HCT116 (cell line): Measurements from ENCODE around the gene GPR108. TPM values are rescaled to one million over a fixed set of nuclear protein-coding genes. Genes with fewer than 3 reads are reported as not detected.
"Not testable (repeated sequence)": the region's sequence is repeated elsewhere in the genome, so short reads cannot be mapped to it uniquely, and the experiment has no call there.

Experiments
- ATAC-seq: fragments of 200-7000 bp; cut with Tn5 transposase; 2 replicates; pipeline ENCODE4 v1.9.1; 2020; ENCODE audit warnings: mild to moderate bottlenecking, moderate library complexity
- BruUV-seq: library from RNA; stranded (reverse); fragments of 400-500 nt; replicated peaks from 2 replicates; lab custom pipeline; 2021; lab: Mats Ljungman, UMichigan
- CTCF ChIA-PET: fragments of 300-600 bp; sonication (Branson Sonifier 250); formaldehyde crosslinking; loops from one replicate; lab custom pipeline; 2021; ENCODE audit warnings: antibody characterized with exemption; lab: Charles Lee
- POLR2A ChIA-PET: fragments of 300-600, 350-600 bp; sonication (Branson Sonifier 250); formaldehyde crosslinking; loops from one replicate; lab custom pipeline; 2021; ENCODE audit warnings: antibody characterized with exemption; lab: Charles Lee
- RAD21 ChIA-PET, 2 experiments: fragments of 300-600 bp; sonication (Branson Sonifier 250); formaldehyde crosslinking; loops; one replicate each; lab custom pipeline; 2023; ENCODE audit warnings: low total read pairs in 2 of 2; ENCODE audit not compliant: uncharacterized antibody in 2 of 2, unreplicated experiment in 2 of 2, low non-redundant PET in 1 of 2; lab: Charles Lee
- DNase-seq: peaks from one replicate; pipeline ENCODE4 v3.0.0-alpha.2; 2010; ENCODE audit warnings: low read depth, low spot score
- H2AFZ ChIP-seq: fragments of 200-600 bp; shearing (Covaris generic), sonication (generic); 2 replicates; pipeline ENCODE4 v1.6.1; 2017; ENCODE audit warnings: low read depth, mixed run types, mixed read lengths, antibody characterized with exemption, low read length; ENCODE audit not compliant: poor library complexity, severe bottlenecking
- H3K27ac ChIP-seq: 2 replicates; pipeline ENCODE4 v1.5.1; 2012; ENCODE audit warnings: low read depth, low read length
- H3K27me3 ChIP-seq: fragments of 200-600 bp; sonication (generic); 2 replicates; pipeline ENCODE4 v1.6.1; 2016; ENCODE audit warnings: mixed run types, low read length, mixed read lengths; ENCODE audit not compliant: insufficient read depth
- H3K36me3 ChIP-seq, 2 experiments: fragments of 200-500 bp in 1 of 2; fragments of 200-600 bp in 1 of 2; sonication (Bioruptor generic) in 1 of 2; sonication (generic) in 1 of 2; 2 replicates each; pipeline versions ENCODE4 v1.5.1 to v1.6.1; 2014 to 2016; ENCODE audit warnings: low read length in 2 of 2, inconsistent platforms in 1 of 2, mixed read lengths in 1 of 2, mixed run types in 1 of 2; ENCODE audit not compliant: insufficient read depth in 2 of 2, control insufficient read depth in 1 of 2
- H3K4me1 ChIP-seq, 2 experiments: fragments of 200-600 bp in 1 of 2; sonication (generic) in 1 of 2; 2 replicates each; pipeline versions ENCODE4 v1.5.1 to v1.6.1; 2012 to 2017; ENCODE audit warnings: low read length in 2 of 2, inconsistent platforms in 1 of 2, mild to moderate bottlenecking in 1 of 2, mixed read lengths in 1 of 2, mixed run types in 1 of 2, moderate library complexity in 1 of 2; ENCODE audit not compliant: insufficient read depth in 2 of 2, control insufficient read depth in 1 of 2
- H3K4me2 ChIP-seq: fragments of 200-600 bp; sonication (generic); 2 replicates; pipeline ENCODE4 v1.6.1; 2017; ENCODE audit warnings: mixed run types, low read length, mixed read lengths
- H3K4me3 ChIP-seq, 2 experiments: fragments of 200-600 bp in 1 of 2; sonication (generic) in 1 of 2; replicated peaks in 1 of 2; 2 replicates each; pipeline ENCODE4 v1.5.1; 2011 to 2016; ENCODE audit warnings: low read length in 2 of 2, control low read depth in 1 of 2, low read depth in 1 of 2, mild to moderate bottlenecking in 1 of 2, mixed read lengths in 1 of 2, mixed run types in 1 of 2
- H3K79me2 ChIP-seq: fragments of 200-600 bp; sonication (generic); 2 replicates; pipeline ENCODE4 v1.6.1; 2017; ENCODE audit warnings: mild to moderate bottlenecking, mixed run types, low read length, moderate library complexity, mixed read lengths; ENCODE audit not compliant: insufficient read depth
- H3K9ac ChIP-seq: fragments of 200-600 bp; sonication (generic); 2 replicates; pipeline ENCODE4 v1.6.1; 2016; ENCODE audit warnings: low read length, mixed read lengths
- H3K9me2 ChIP-seq: fragments of 200-600 bp; sonication (generic), shearing (Covaris generic); 2 replicates; pipeline ENCODE4 v1.6.1; 2017; ENCODE audit warnings: mixed run types, mild to moderate bottlenecking, moderate library complexity; ENCODE audit not compliant: insufficient read depth
- H3K9me3 ChIP-seq, 2 experiments: fragments of 200-500 bp in 1 of 2; fragments of 200-600 bp in 1 of 2; sonication (Bioruptor generic) in 1 of 2; sonication (generic) in 1 of 2; 2 replicates each; pipeline ENCODE4 v1.6.1; 2014 to 2017; ENCODE audit warnings: low read length in 2 of 2, mixed read lengths in 2 of 2, inconsistent platforms in 1 of 2, low read depth in 1 of 2, mild to moderate bottlenecking in 1 of 2, mixed run types in 1 of 2, moderate library complexity in 1 of 2; ENCODE audit not compliant: control insufficient read depth in 1 of 2, insufficient read depth in 1 of 2
- H4K20me1 ChIP-seq: fragments of 200-600 bp; sonication (generic), shearing (Covaris generic); 2 replicates; pipeline ENCODE4 v1.6.1; 2017; ENCODE audit warnings: mixed run types, mild to moderate bottlenecking, moderate library complexity; ENCODE audit not compliant: insufficient read depth
- CBX3 ChIP-seq: IDR thresholded peaks from 2 replicates; pipeline ENCODE4 v1.6.1; 2012; ENCODE audit warnings: low read depth
- CEBPB ChIP-seq: IDR thresholded peaks from 2 replicates; pipeline ENCODE4 v1.6.1; 2012; ENCODE audit warnings: low read depth
- CTCF ChIP-seq, 3 experiments: fragments of 200-600 bp in 1 of 3; sonication (generic) in 1 of 3; IDR thresholded peaks in 2 of 3; conservative IDR thresholded peaks in 1 of 3; 2 replicates each; pipeline ENCODE4 v1.5.1; 2012 to 2017; ENCODE audit warnings: low read depth in 2 of 3, low read length in 2 of 3, antibody characterized with exemption in 1 of 3, borderline replicate concordance in 1 of 3, control low read depth in 1 of 3, mild to moderate bottlenecking in 1 of 3, mixed read lengths in 1 of 3, mixed run types in 1 of 3, moderate library complexity in 1 of 3; ENCODE audit not compliant: insufficient read depth in 1 of 3
- EZH2phosphoT487 ChIP-seq: fragments of 200-600 bp; IDR thresholded peaks from 2 replicates; pipeline ENCODE4 v1.6.1; 2018; ENCODE audit warnings: antibody characterized with exemption, borderline replicate concordance
- FOSL1 ChIP-seq: IDR thresholded peaks from 2 replicates; pipeline ENCODE4 v1.6.1; 2012; ENCODE audit warnings: low read depth
- MAX ChIP-seq: IDR thresholded peaks from 2 replicates; pipeline ENCODE4 v1.6.1; 2012
- POLR2AphosphoS5 ChIP-seq: IDR thresholded peaks from 2 replicates; pipeline ENCODE4 v1.6.1; 2011; ENCODE audit warnings: mild to moderate bottlenecking, low read depth, low read length, moderate library complexity
- RAD21 ChIP-seq: IDR thresholded peaks from 2 replicates; pipeline ENCODE4 v1.6.1; 2012; ENCODE audit warnings: low read depth, mild to moderate bottlenecking
- TCF7L2 ChIP-seq: IDR thresholded peaks from 2 replicates; pipeline ENCODE4 v1.7.0; 2011; ENCODE audit warnings: borderline replicate concordance, inconsistent platforms; ENCODE audit not compliant: insufficient read depth, insufficient read length; ENCODE audit errors: extremely low read depth
- ZBTB33 ChIP-seq: IDR thresholded peaks from 2 replicates; pipeline ENCODE4 v1.6.1; 2011; ENCODE audit warnings: mild to moderate bottlenecking, low read length, moderate library complexity; ENCODE audit not compliant: insufficient replicate concordance; ENCODE audit errors: extremely low read depth
- intact Hi-C: fragments of 100-400 bp; cut with micrococcal nuclease; formaldehyde crosslinking; loops from 2 replicates; pipeline ENCODE4 v1.10.0; 2022
- total RNA-seq: library from RNA; stranded (reverse); gene quantifications from one replicate; pipeline ENCODE4 v1.2.1, GENCODE V29; 2021; ENCODE audit not compliant: unreplicated experiment

The GPR108 gene
- total RNA-seq, 1 experiment from 2014 or later: 75.0 TPM

- TF ChIP-seq EZH2phosphoT487: no peak
- TF ChIP-seq ZBTB33: peak; percentile 49
- TF ChIP-seq POLR2AphosphoS5: peak; percentile 84
- TF ChIP-seq CEBPB: peak; percentile 86
- no peak for TF ChIP-seq RAD21
- peak; percentile 83 for TF ChIP-seq MAX
- TF ChIP-seq CTCF (IDR thresholded peaks at IDR 0.05 in 2 of 3, conservative IDR thresholded peaks at IDR 0.05 in 1 of 3; ENCODE audit: borderline replicate concordance in 1 of 3, insufficient read depth in 1 of 3, low read depth in 2 of 3, low read length in 2 of 3): no peak
- TF ChIP-seq CBX3: peak; percentile 56; the same call in 1 of the 2 replicates
- TF ChIP-seq FOSL1: peak; percentile 89
- peak; percentile 21 for TF ChIP-seq TCF7L2
Observed at GRCh38 chr19:6765738-6766356, 28.5 kb upstream of the GPR108 start (continued).

- peaks cover 7 to 29% of the 10 kb centered on the region in 2 experiments; a peak in 2 of 4 replicates for H3K36me3 ChIP-seq
- H3K27ac ChIP-seq: 0 out of 2 replicates have a peak overlapping the region, but pooled peaks have one; percentile 19
- H3K9ac ChIP-seq, intact Hi-C loops, H3K4me2 ChIP-seq, BruUV-seq, H2AFZ ChIP-seq, ATAC-seq, H3K9me2 ChIP-seq, POLR2A ChIA-PET, DNase-seq, H3K27me3 ChIP-seq, H3K4me3 ChIP-seq, RAD21 ChIA-PET, H4K20me1 ChIP-seq, H3K9me3 ChIP-seq, CTCF ChIA-PET: not testable (repeated sequence)
- H3K4me1 ChIP-seq: peaks cover 27 to 38% of the 10 kb centered on the region in 2 experiments
- H3K79me2 ChIP-seq: peaks cover 69% of the 10 kb centered on the region
Observed at GRCh38 chr19:6762253-6762797, 24.9 kb upstream of the GPR108 start.
